RWPE1 (cell line): Measurements from ENCODE around the gene RPN1.

ENCODE experiments used
- CTCF ChIA-PET: fragments of 350-600 bp; sonication (Branson Sonifier 250); formaldehyde crosslinking; extraction: SDS; loops from one replicate; lab custom pipeline; 2021; lab: Yijun Ruan, JAX
- POLR2A ChIA-PET: fragments of 400-600 bp; formaldehyde crosslinking; extraction: SDS; loops from one replicate; lab custom pipeline; 2020; ENCODE audit warnings: antibody characterized with exemption; ENCODE audit not compliant: low non-redundant PET; lab: Yijun Ruan, JAX
- DNase-seq: peaks from one replicate; pipeline ENCODE4 v3.0.0; 2012; ENCODE audit warnings: low spot score
- H3K27ac ChIP-seq: fragments of 450-650 bp; 2 replicates; pipeline ENCODE4 v1.5.1; 2017
- TF ChIP-seq, protein P1 (sequence below): fragments of 450-650 bp; conservative IDR thresholded peaks from 2 replicates; pipeline ENCODE4 v1.5.1; 2017; ENCODE audit warnings: low read depth, mild to moderate bottlenecking

The RPN1 gene

DNA sequence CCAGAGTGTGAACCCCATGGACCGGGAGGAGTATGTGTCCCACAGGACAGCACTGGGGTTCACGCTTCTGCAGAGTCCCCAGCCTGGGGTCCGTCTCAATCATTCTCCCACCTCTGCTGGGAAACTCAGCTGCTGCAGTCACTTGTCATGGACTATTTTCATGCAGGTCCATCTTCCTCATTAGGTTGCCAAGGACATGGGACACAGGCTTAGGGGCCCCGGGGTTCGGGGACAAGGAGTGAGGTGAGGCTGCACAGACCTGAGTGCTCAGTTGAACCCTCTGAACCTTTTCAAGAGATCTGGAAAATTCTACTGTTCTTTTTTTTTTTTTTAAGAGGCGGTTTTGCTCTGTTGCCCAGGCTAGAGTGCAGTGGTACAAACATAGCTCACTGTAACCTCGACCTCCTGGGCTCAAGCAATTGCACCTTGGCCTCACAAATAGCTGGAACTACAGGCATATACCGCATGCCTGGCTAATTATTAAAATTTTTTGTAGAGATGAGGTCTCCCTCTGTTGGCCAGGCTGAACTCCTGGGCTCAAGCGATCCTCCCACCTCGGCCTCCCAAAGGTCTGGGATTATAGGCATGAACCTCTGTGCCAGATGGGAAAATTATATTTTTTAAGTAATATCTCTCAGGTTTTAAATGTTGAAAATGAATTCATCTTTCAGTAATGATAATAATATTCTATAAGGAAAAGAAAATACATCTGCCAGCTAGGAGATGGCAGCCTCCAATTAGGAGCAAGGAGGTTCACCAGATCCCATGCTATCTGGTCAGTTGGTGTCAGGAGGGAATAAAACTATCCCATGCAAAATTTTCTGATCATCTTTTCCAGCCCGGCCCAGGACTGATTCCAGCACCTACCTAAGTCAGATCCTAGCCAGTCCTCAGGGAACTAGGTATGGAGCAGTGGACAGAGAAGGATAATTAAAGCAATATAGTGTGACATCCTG is 45.2 kb downstream of the RPN1 start:
- TF ChIP-seq, protein P1, sequence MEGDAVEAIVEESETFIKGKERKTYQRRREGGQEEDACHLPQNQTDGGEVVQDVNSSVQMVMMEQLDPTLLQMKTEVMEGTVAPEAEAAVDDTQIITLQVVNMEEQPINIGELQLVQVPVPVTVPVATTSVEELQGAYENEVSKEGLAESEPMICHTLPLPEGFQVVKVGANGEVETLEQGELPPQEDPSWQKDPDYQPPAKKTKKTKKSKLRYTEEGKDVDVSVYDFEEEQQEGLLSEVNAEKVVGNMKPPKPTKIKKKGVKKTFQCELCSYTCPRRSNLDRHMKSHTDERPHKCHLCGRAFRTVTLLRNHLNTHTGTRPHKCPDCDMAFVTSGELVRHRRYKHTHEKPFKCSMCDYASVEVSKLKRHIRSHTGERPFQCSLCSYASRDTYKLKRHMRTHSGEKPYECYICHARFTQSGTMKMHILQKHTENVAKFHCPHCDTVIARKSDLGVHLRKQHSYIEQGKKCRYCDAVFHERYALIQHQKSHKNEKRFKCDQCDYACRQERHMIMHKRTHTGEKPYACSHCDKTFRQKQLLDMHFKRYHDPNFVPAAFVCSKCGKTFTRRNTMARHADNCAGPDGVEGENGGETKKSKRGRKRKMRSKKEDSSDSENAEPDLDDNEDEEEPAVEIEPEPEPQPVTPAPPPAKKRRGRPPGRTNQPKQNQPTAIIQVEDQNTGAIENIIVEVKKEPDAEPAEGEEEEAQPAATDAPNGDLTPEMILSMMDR, result no peak
- POLR2A ChIA-PET, result no interaction called here

DNA sequence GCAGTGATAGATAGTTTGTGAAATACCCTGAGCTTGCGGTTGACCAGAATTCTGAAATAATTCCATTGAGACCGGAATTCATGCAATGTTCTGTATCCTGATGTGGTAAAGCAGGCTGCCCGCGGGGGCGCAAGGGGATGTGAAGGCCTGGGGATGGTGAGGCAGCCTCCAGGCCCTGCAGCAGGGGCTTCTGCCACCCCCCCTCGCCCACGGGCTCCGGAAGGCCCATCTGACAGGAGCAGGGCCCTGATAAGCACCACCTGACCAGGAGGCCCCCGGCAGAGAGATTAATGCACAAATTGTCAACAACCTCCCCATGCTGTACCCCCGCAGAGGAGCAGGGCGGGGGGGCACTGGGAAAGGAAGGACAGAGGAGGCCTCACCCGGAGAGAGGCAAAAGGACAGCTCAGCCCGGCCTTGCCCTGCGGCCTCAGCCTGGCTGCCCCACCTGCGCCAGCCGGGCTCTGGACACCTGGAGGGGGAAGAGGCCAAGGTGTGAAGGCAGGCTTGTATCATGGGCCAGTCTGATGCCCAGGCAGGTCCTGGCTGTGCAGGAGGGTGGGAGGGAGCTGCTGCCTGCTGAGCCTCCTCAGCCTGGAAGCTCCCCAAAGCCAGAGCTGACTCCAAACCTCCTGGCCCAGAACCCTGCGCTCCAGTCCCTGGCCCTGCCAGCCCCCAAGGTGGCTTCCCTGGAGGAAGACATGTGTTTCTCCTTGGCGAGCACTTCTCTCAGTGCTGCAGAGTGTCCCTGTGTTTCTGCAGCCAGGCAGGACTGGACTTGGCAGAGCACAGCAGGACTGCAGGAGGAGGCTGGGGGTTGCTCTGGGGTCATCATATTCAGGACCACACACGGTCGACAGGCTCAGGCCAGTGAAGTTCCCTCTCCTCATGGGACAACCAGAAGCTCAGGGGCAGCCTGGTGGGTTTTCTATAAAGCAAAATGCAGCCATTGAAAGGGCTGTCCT is 46.5 kb downstream of the RPN1 start:
- no peak overlapping the region for H3K27ac ChIP-seq
- POLR2A ChIA-PET, result no interaction called here
- CTCF ChIA-PET, result no interaction called here
- TF ChIP-seq, protein P1, result no peak
- DNase-seq, result no peak

More for the DNA sequence above, 45.2 kb downstream of the RPN1 start:
- DNase-seq, result no peak
- CTCF ChIA-PET, result interaction anchor here (0.6 to 2.4 kb wide), 3 partner anchors 12 to 530 kb away, joined by 3 to 11 read pairs (median 3); no protein-coding TSS in a partner anchor
- no peak overlapping the region for H3K27ac ChIP-seq

DNA sequence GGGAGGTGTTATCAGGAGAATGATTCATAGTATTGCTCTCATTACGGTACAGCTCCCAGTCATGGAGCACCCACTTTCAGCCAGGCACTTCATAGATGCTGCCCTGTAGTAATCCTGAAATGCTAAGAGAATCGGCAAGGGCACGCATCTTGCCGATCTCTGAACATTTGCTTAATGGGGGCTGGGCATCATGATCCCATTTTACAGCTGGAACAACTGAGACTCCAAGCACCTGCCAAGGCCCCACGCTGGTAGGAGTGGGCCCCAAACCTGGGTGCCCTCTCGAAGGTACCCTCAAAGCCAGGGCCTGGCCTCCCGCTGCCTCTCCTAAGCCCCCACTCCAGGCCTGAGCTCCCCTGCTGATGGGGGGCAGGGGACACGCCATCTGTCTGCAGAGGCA is 47.3 kb downstream of the RPN1 start:
- no peak overlapping the region for H3K27ac ChIP-seq
- DNase-seq, result no peak
- TF ChIP-seq, protein P1, result no peak
- ChIA-PET POLR2A (no interaction called here), CTCF (interaction anchor here (1.8 kb wide), 1 partner anchor 19 kb away, joined by 5 read pairs; no protein-coding TSS in a partner anchor)

DNA sequence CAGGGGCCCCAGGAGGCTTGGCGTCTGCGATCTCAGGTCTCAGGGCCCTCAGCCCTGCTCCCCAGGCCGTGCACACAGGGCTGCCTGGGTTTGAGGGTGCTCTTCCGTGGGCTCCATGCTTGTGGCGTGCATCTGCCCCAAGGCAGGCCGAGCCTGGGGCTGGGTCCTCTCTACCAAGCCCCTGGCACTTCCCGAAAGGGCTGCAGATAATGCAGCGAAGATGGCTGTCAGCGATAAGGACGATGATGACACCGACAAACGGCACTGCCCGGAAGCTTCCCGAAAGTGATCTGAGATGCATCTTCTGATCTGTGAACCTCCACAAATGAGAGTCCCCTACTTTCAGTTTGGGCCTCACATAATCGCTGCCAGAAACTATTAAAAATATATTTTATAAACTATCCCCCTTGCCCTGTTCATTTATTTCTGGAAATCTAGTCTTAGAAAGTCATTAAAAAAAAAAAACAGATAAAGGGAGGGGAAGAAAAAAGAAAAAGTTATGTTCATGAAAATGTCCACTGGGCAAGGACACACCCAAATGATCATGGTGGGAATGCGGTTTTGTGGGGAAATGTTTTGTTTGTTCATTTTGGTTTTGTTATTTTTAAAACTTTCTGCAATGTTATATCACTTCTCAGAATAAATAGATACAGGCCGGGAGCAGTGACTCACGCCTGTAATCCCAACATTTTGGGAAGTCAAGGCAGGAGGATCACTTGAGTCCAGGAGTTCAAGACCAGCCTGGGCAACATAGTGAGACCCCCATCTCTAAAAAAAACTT is 51.5 kb downstream of the RPN1 start:
- H3K27ac ChIP-seq, result no peak overlapping the region
- TF ChIP-seq, protein P1, result no peak
- DNase-seq, result no peak
- ChIA-PET POLR2A (no interaction called here), CTCF (interaction anchor here (0.6 kb wide), 1 partner anchor 153 kb away, joined by 4 read pairs; no protein-coding TSS in a partner anchor)

DNA sequence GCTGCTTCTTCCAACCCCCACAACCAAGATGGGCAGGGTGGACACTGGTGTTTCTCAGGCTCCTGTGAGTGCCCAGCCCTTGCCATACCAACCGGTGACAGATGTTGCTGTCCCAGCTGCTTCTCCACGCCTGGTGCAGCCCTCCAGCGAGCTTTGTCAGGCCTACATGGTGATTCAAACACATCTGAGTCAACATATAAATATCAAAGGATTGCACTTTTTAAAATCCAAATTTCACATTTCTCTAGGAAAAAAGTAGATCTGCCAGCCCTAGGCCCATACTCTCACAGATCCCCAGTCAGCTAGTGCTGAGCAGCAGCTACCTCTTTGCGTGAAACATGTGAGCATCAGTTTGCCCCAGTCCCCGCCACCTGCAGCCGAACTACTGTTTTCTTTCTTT is 52.7 kb downstream of the RPN1 start:
- H3K27ac ChIP-seq, result no peak overlapping the region
- CTCF ChIA-PET, result interaction anchor here (1.4 kb wide), 1 partner anchor 10 kb away, joined by 5 read pairs; no protein-coding TSS in a partner anchor
- POLR2A ChIA-PET, result no interaction called here
- TF ChIP-seq, protein P1, result no peak
- no peak for DNase-seq
